Endothelial cell of hepatic sinusoid (primary cell): Measurements from ENCODE around the gene SLC25A36.

ENCODE experiments used
- in situ Hi-C: cut with HindIII; loops from 2 replicates; pipeline ENCODE4 v1.10.0; 2017; ENCODE audit warnings: low sequenced_read_pairs

SLC25A36 gene

GRCh38 chr3:140941434-140942220 is at the start of gene SLC25A36:
SLC25A36 (plus strand) TSS chr3:140941836; CDS start chr3:140942055, 219 bp downstream.
- in situ Hi-C loops = no loop called here

GRCh38 chr3:140896997-140897396 is 44.6 kb upstream of the SLC25A36 start:
- in situ Hi-C loops = no loop called here

- in situ Hi-C loops = no loop called here
Observed at GRCh38 chr3:140898340-140899180, 43.1 kb upstream of the SLC25A36 start.

GRCh38 chr3:140899363-140899762 is 42.3 kb upstream of the SLC25A36 start:
- in situ Hi-C loops = no loop called here

- in situ Hi-C loops = no loop called here
Observed at GRCh38 chr3:140902791-140903190, 38.8 kb upstream of the SLC25A36 start.

- in situ Hi-C loops = no loop called here
Observed at GRCh38 chr3:140903196-140903595, 38.4 kb upstream of the SLC25A36 start.

GRCh38 chr3:140904521-140904920 is 37.1 kb upstream of the SLC25A36 start:
- in situ Hi-C loops = no loop called here

GRCh38 chr3:140905559-140905958 is 36.1 kb upstream of the SLC25A36 start:
- in situ Hi-C loops = no loop called here

- in situ Hi-C loops = no loop called here
Observed at GRCh38 chr3:140906785-140907184, 34.9 kb upstream of the SLC25A36 start.

GRCh38 chr3:140910860-140911259 is 30.8 kb upstream of the SLC25A36 start:
- in situ Hi-C loops = no loop called here

- in situ Hi-C loops = no loop called here
Observed at GRCh38 chr3:140911822-140912221, 29.8 kb upstream of the SLC25A36 start.

- in situ Hi-C loops = no loop called here
Observed at GRCh38 chr3:140913728-140914127, 27.9 kb upstream of the SLC25A36 start.

GRCh38 chr3:140914384-140914945 is 27.2 kb upstream of the SLC25A36 start:
- in situ Hi-C loops = no loop called here

GRCh38 chr3:140916603-140917002 is 25.0 kb upstream of the SLC25A36 start:
- in situ Hi-C loops = no loop called here

GRCh38 chr3:140917772-140918171 is 23.9 kb upstream of the SLC25A36 start:
- in situ Hi-C loops = no loop called here

GRCh38 chr3:140920029-140920428 is 21.6 kb upstream of the SLC25A36 start:
- in situ Hi-C loops = no loop called here

GRCh38 chr3:140922634-140923033 is 19.0 kb upstream of the SLC25A36 start:
- in situ Hi-C loops = no loop called here

- in situ Hi-C loops = no loop called here
Observed at GRCh38 chr3:140924097-140924873, 17.4 kb upstream of the SLC25A36 start.

GRCh38 chr3:140927279-140928069 is 14.2 kb upstream of the SLC25A36 start:
- in situ Hi-C loops = no loop called here

- in situ Hi-C loops = no loop called here
Observed at GRCh38 chr3:140929446-140929845, 12.2 kb upstream of the SLC25A36 start.
